ENCODE results near the gene COL18A1. TPM values are rescaled to one million over a fixed set of nuclear protein-coding genes. Genes with fewer than 3 reads are reported as not detected.
"Not testable (repeated sequence)": the region's sequence is repeated elsewhere in the genome, so short reads cannot be mapped to it uniquely, and the experiment has no call there.

COL18A1 gene
- total and polyA plus RNA-seq, 3 donors from 2014 or later = 53.2 to 165 (median 111) TPM

DNA sequence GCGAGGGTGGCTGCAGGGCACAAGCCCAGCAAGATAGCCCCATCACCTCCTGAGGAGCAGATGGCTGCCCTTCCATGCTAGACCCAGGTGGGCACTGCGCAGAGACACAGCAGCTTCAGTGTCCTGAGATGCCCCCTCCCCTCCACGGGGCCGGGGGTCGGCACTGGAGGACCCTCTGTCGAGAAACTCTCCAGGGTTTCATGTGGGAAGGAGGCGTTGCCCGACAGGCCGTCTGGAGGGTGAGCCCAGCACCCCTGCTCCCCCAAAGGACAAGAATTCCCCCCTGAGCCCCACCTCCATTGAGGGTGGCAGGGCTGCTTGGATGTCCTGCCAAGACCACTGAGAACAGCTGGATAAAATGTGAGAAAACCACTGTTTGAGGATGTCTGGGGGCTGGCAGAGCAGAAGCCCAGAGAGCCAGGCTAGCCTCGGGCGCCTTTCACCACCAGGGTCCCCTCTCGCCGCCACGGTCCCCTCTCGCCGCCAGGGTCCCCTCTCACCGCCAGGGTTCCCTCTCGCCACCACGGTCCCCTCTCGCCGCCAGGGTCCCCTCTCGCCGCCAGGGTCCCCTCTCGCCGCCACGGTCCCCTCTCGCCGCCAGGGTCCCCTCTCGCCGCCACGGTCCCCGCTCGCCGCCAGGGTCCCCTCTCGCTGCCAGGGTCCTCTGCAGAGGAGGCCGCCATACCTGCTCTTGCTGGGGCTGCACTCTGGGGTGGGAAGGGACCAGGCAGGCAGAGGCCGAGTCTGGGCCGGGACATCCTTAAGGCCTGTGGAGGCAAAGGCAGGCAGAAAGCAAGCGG is 93.1 kb downstream of the COL18A1 start:
- WGBS, 2 donors = 95 to 96% methylated on average over 23 to 39 of the region's 39 CpGs
- DNase-seq = no peak
- Histone ChIP-seq H3K27ac (no peak overlapping the region), H3K9me3 (no peaks in the 10 kb centered on the region), H3K36me3 (ENCODE audit: low read depth, missing control alignments) (no peaks in the 10 kb centered on the region), H3K27me3 (no peaks in the 10 kb centered on the region), H3K4me1 (peaks cover 12% of the 10 kb centered on the region), H3K4me3 (no peak overlapping the region)
- no peak for TF ChIP-seq POLR2A (IDR thresholded peaks at IDR 0.05)
- TF ChIP-seq, protein P1, sequence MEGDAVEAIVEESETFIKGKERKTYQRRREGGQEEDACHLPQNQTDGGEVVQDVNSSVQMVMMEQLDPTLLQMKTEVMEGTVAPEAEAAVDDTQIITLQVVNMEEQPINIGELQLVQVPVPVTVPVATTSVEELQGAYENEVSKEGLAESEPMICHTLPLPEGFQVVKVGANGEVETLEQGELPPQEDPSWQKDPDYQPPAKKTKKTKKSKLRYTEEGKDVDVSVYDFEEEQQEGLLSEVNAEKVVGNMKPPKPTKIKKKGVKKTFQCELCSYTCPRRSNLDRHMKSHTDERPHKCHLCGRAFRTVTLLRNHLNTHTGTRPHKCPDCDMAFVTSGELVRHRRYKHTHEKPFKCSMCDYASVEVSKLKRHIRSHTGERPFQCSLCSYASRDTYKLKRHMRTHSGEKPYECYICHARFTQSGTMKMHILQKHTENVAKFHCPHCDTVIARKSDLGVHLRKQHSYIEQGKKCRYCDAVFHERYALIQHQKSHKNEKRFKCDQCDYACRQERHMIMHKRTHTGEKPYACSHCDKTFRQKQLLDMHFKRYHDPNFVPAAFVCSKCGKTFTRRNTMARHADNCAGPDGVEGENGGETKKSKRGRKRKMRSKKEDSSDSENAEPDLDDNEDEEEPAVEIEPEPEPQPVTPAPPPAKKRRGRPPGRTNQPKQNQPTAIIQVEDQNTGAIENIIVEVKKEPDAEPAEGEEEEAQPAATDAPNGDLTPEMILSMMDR (IDR thresholded peaks at IDR 0.05) = no peak
- intact Hi-C loops (cut with DNase I; ENCODE audit: low total_unique reads) = no loop called here

DNA sequence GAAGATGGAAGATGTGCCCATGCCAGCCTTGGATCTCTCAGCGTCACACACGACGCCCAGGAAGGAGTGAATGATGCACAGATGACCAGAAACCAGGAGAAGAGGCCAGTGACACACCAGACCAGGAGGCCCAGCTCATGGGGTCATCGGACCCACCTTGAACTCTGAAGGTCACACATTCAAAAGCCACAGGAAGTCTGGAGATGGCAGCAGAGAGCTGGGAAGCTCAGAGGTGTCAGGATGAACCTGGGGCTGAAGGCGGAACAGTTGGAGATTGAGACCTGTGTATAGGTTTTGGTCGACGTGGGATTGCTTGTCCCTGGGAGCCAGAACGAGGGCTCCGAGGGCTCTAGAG is 93.7 kb downstream of the COL18A1 start:
- no peaks in the 10 kb centered on the region for H3K9me3 ChIP-seq
- intact Hi-C loops (cut with DNase I; ENCODE audit: low total_unique reads) = no loop called here
- TF ChIP-seq POLR2A (IDR thresholded peaks at IDR 0.05) = no peak
- TF ChIP-seq, protein P1 (IDR thresholded peaks at IDR 0.05) = no peak
- peaks cover 12% of the 10 kb centered on the region for H3K4me1 ChIP-seq
- no peaks in the 10 kb centered on the region for H3K36me3 ChIP-seq (ENCODE audit: low read depth, missing control alignments)
- H3K27ac ChIP-seq = no peak overlapping the region
- WGBS, 2 donors = 96 to 97% methylated on average over 9 of the region's 9 CpGs
- DNase-seq = no peak
- no peak overlapping the region for H3K4me3 ChIP-seq
- H3K27me3 ChIP-seq = no peaks in the 10 kb centered on the region

GRCh38 chr21:45499201-45499750 is 94.3 kb downstream of the COL18A1 start:
- 81 to 91% methylated on average over 16 to 25 of the region's 25 CpGs for WGBS, 2 donors
- intact Hi-C loops (cut with DNase I; ENCODE audit: low total_unique reads) = no loop called here
- no peak for TF ChIP-seq POLR2A (IDR thresholded peaks at IDR 0.05)
- TF ChIP-seq, protein P1 (IDR thresholded peaks at IDR 0.05) = no peak
- no peak for DNase-seq
- Histone ChIP-seq H3K4me1 (peaks cover 12% of the 10 kb centered on the region), H3K36me3 (ENCODE audit: low read depth, missing control alignments) (no peaks in the 10 kb centered on the region), H3K4me3 (no peak overlapping the region), H3K9me3 (no peaks in the 10 kb centered on the region), H3K27ac (no peak overlapping the region), H3K27me3 (no peaks in the 10 kb centered on the region)

GRCh38 chr21:45499970-45500577 is 95.1 kb downstream of the COL18A1 start:
- WGBS, 2 donors = 60 to 94% methylated on average over 5 to 6 of the region's 6 CpGs
- no peaks in the 10 kb centered on the region for H3K36me3 ChIP-seq (ENCODE audit: low read depth, missing control alignments)

DNA sequence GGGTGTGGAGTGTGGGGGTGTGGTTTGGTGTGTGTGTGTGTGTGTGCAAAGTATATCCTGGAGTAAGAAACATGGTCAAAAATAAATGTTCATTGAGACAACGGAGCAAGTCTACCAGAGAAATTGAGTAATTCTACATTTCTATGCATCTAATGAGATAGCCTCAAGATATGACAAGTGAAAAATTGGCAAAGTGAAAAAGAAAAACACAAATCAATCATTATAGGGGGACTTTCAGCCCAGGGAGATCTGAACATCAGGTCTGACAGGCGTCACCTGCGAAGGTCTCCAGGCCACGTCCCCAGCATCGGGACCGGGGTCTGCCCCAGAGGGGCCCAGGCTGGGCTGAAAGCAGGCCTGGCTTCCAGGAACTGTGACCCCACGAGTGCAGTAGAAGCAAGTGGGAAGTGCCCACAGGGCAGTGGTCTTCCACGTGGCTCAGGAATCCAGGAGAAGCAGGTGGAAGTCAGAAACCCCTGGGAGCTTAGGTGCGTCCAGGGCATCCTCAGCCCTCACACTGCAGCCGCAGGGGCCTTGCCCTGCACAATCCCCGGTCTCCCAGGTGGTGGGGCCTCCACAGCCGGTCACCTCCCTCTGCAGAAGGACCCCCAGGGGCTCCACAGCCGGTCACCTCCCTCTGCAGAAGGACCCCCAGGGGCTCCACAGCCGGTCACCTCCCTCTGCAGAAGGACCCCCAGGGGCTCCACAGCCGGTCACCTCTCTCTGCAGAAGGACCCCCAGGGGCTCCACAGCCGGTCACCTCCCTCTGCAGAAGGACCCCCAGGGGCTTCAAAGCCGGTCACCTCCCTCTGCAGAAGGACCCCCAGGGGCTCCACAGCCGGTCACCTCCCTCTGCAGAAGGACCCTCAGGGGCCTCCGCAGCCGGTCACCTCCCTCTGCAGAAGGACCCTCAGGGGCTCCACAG is 96.4 kb downstream of the COL18A1 start:
- H3K36me3 ChIP-seq (ENCODE audit: low read depth, missing control alignments); H3K27me3 ChIP-seq; intact Hi-C loops (cut with DNase I; ENCODE audit: low total_unique reads); DNase-seq; H3K4me3 ChIP-seq; H3K9me3 ChIP-seq; H3K27ac ChIP-seq: not testable (repeated sequence)
- WGBS, 2 donors = 87 to 92% methylated on average over 7 to 12 of the region's 20 CpGs
- peaks cover 11% of the 10 kb centered on the region for H3K4me1 ChIP-seq

More at GRCh38 chr21:45499970-45500577, 95.1 kb downstream of the COL18A1 start:
- intact Hi-C loops (cut with DNase I; ENCODE audit: low total_unique reads) = no loop called here
- Histone ChIP-seq H3K9me3 (no peaks in the 10 kb centered on the region), H3K4me3 (no peak overlapping the region), H3K27ac (no peak overlapping the region), H3K27me3 (no peaks in the 10 kb centered on the region), H3K4me1 (peaks cover 12% of the 10 kb centered on the region)
- TF ChIP-seq, protein P1 (IDR thresholded peaks at IDR 0.05) = no peak
- TF ChIP-seq POLR2A (IDR thresholded peaks at IDR 0.05) = no peak
- no peak for DNase-seq
